ENCODE measurements around the gene ZBTB24. TPM values are rescaled to one million over a fixed set of nuclear protein-coding genes. Genes with fewer than 3 reads are reported as not detected.

The ZBTB24 gene
- total and polyA plus RNA-seq, 4 donors = 1.2 to 3.9 (median 2.2) TPM

- Histone ChIP-seq H3K9ac (ENCODE audit: low read depth in 1 of 2, low read length in 2 of 2) (no peak overlapping the region), H3K9me3 (ENCODE audit: control insufficient read depth in 4 of 4, low read length in 3 of 4) (no peaks in the 10 kb centered on the region), H3K4me3 (ENCODE audit: low read depth in 1 of 3, low read length in 3 of 3) (no peak overlapping the region), H3K36me3 (ENCODE audit: control insufficient read depth in 4 of 4, insufficient read depth in 3 of 4, low read depth in 1 of 4, low read length in 3 of 4) (no peaks in the 10 kb centered on the region), H3K27ac (ENCODE audit: low read depth in 1 of 2, low read length in 2 of 2) (no peak overlapping the region), H3K4me1 (ENCODE audit: control insufficient read depth in 4 of 4, insufficient read depth in 4 of 4, low read length in 3 of 4) (no peaks in the 10 kb centered on the region), H3K27me3 (ENCODE audit: control insufficient read depth in 4 of 4, insufficient read depth in 4 of 4, low read length in 3 of 4) (no peaks in the 10 kb centered on the region)
- 89% methylated on average over 2 of the region's 2 CpGs for WGBS
- no peak for DNase-seq (ENCODE audit: low spot score)
- TF ChIP-seq FOXA2 (IDR thresholded peaks at IDR 0.05) (no peak), HNF4A (conservative IDR thresholded peaks at IDR 0.05) (no peak), MAX (IDR thresholded peaks at IDR 0.05) (no peak), HNF4G (IDR thresholded peaks at IDR 0.05) (no peak), GABPA (IDR thresholded peaks at IDR 0.05 in 1 of 2, conservative IDR thresholded peaks at IDR 0.05 in 1 of 2) (no peak), RAD21 (IDR thresholded peaks at IDR 0.05) (no peak), YY1 (IDR thresholded peaks at IDR 0.05) (no peak), SP1 (IDR thresholded peaks at IDR 0.05) (no peak), TAF1 (conservative IDR thresholded peaks at IDR 0.05) (no peak), EGR1 (IDR thresholded peaks at IDR 0.05; ENCODE audit: low read depth in 2 of 2) (no peak), FOXA1 (IDR thresholded peaks at IDR 0.05) (no peak), NR2F2 (IDR thresholded peaks at IDR 0.05) (no peak), CTCF (IDR thresholded peaks at IDR 0.05; ENCODE audit: low read depth, low read length, missing input control) (no peak), JUND (IDR thresholded peaks at IDR 0.05) (no peak), RXRA (IDR thresholded peaks at IDR 0.05) (no peak), ZBTB33 (IDR thresholded peaks at IDR 0.05) (no peak)
Measured at GRCh38 chr6:109513571-109514071, 30.6 kb upstream of the ZBTB24 start.

GRCh38 chr6:109512271-109512817 lies 29.3 kb upstream of the ZBTB24 start:
- Histone ChIP-seq H3K27ac (ENCODE audit: low read depth in 1 of 2, low read length in 2 of 2) (no peak overlapping the region), H3K4me3 (ENCODE audit: low read depth in 1 of 3, low read length in 3 of 3) (no peak overlapping the region), H3K27me3 (ENCODE audit: control insufficient read depth in 4 of 4, insufficient read depth in 4 of 4, low read length in 3 of 4) (no peaks in the 10 kb centered on the region), H3K4me1 (ENCODE audit: control insufficient read depth in 4 of 4, insufficient read depth in 4 of 4, low read length in 3 of 4) (no peaks in the 10 kb centered on the region), H3K9ac (ENCODE audit: low read depth in 1 of 2, low read length in 2 of 2) (no peak overlapping the region), H3K36me3 (ENCODE audit: control insufficient read depth in 4 of 4, insufficient read depth in 3 of 4, low read depth in 1 of 4, low read length in 3 of 4) (no peaks in the 10 kb centered on the region), H3K9me3 (ENCODE audit: control insufficient read depth in 4 of 4, low read length in 3 of 4) (no peaks in the 10 kb centered on the region)
- WGBS = 96% methylated on average over 2 of the region's 2 CpGs
- TF ChIP-seq FOXA1 (IDR thresholded peaks at IDR 0.05) (no peak), TAF1 (conservative IDR thresholded peaks at IDR 0.05) (no peak), HNF4G (IDR thresholded peaks at IDR 0.05) (no peak), FOXA2 (IDR thresholded peaks at IDR 0.05) (no peak), HNF4A (conservative IDR thresholded peaks at IDR 0.05) (no peak), SP1 (IDR thresholded peaks at IDR 0.05) (no peak), RXRA (IDR thresholded peaks at IDR 0.05) (no peak), MAX (IDR thresholded peaks at IDR 0.05) (no peak), EGR1 (IDR thresholded peaks at IDR 0.05; ENCODE audit: low read depth in 2 of 2) (no peak), NR2F2 (IDR thresholded peaks at IDR 0.05) (no peak), YY1 (IDR thresholded peaks at IDR 0.05) (no peak), JUND (IDR thresholded peaks at IDR 0.05) (no peak), CTCF (IDR thresholded peaks at IDR 0.05; ENCODE audit: low read depth, low read length, missing input control) (no peak), RAD21 (IDR thresholded peaks at IDR 0.05) (no peak)
- no peak for DNase-seq (ENCODE audit: low spot score)
